ENCODE results near the gene APOL2.
"Not testable (repeated sequence)": the region's sequence is repeated elsewhere in the genome, so short reads cannot be mapped to it uniquely, and the experiment has no call there.

The APOL2 gene

GRCh38 chr22:36203441-36203840, 35.9 kb downstream of the APOL2 start:
- not testable (repeated sequence) for H3K4me1 ChIP-seq (ENCODE audit: control insufficient read depth, low read depth, low read length); H2BK15ac ChIP-seq (replicated peaks; ENCODE audit: low read depth); H3K18ac ChIP-seq (ENCODE audit: low read length); H2BK5ac ChIP-seq (ENCODE audit: low read length); H3K79me2 ChIP-seq (ENCODE audit: control insufficient read depth, insufficient read depth, low read length); H3K4me2 ChIP-seq (ENCODE audit: low read length); H3K36me3 ChIP-seq (ENCODE audit: control insufficient read depth, insufficient read depth, low read length); H3K4ac ChIP-seq (ENCODE audit: low read depth, low read length); H3K79me1 ChIP-seq (ENCODE audit: low read length); H2BK120ac ChIP-seq (ENCODE audit: low read depth, low read length); H3K23ac ChIP-seq (ENCODE audit: low read length); H3K27ac ChIP-seq (ENCODE audit: low read depth, low read length); H4K5ac ChIP-seq (ENCODE audit: low read length); H3K4me3 ChIP-seq (ENCODE audit: low read length); H2AK5ac ChIP-seq (ENCODE audit: low read length); H3K56ac ChIP-seq (ENCODE audit: low read length); H3K9ac ChIP-seq (ENCODE audit: low read length); DNase-seq; H3K27me3 ChIP-seq (ENCODE audit: insufficient read depth, low read length, poor library complexity); H4K8ac ChIP-seq (ENCODE audit: low read depth, low read length)
- WGBS (ENCODE audit: extremely low coverage, insufficient coverage, low lambda C conversion rate) = no CpG with 5 or more reads among the region's 7 CpGs

DNA sequence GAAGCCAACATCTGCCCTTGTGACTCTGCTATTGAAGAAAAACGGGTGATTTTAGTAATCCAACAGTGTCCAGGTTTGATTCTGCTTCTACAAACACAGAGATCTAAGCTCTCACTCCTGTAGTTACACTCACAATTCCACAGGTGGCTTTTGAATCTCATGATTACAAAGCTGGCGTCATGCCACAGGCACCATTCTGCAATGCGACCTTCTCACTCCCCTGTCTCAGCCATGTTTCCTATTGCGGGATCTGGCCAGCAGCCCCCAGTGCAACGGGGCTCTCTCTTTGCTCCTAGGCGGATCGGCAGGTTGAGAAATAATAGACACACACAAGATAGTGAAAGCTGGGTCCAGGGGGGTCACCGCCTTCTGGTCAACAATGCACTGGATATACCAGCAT, 36.4 kb downstream of the APOL2 start:
- not testable (repeated sequence) for H3K56ac ChIP-seq (ENCODE audit: low read length); H4K5ac ChIP-seq (ENCODE audit: low read length); H3K4ac ChIP-seq (ENCODE audit: low read depth, low read length); H3K79me1 ChIP-seq (ENCODE audit: low read length); H2AK5ac ChIP-seq (ENCODE audit: low read length); H3K27me3 ChIP-seq (ENCODE audit: insufficient read depth, low read length, poor library complexity); H3K18ac ChIP-seq (ENCODE audit: low read length); H3K23ac ChIP-seq (ENCODE audit: low read length); H3K4me3 ChIP-seq (ENCODE audit: low read length); H4K8ac ChIP-seq (ENCODE audit: low read depth, low read length); H3K36me3 ChIP-seq (ENCODE audit: control insufficient read depth, insufficient read depth, low read length); H2BK5ac ChIP-seq (ENCODE audit: low read length); H3K79me2 ChIP-seq (ENCODE audit: control insufficient read depth, insufficient read depth, low read length); DNase-seq; H3K4me2 ChIP-seq (ENCODE audit: low read length); H3K4me1 ChIP-seq (ENCODE audit: control insufficient read depth, low read depth, low read length); H3K27ac ChIP-seq (ENCODE audit: low read depth, low read length); H3K9ac ChIP-seq (ENCODE audit: low read length); H2BK15ac ChIP-seq (replicated peaks; ENCODE audit: low read depth); H2BK120ac ChIP-seq (ENCODE audit: low read depth, low read length)
- no CpG with 5 or more reads among the region's 8 CpGs for WGBS (ENCODE audit: extremely low coverage, insufficient coverage, low lambda C conversion rate)

- Histone ChIP-seq H3K27me3 (ENCODE audit: insufficient read depth, low read length, poor library complexity) (no peaks in the 10 kb centered on the region), H4K5ac (ENCODE audit: low read length) (no peak within 1 kb of the TSS), H3K56ac (ENCODE audit: low read length) (peak within 1 kb of the TSS; percentile 15), H2BK120ac (ENCODE audit: low read depth, low read length) (no peak within 1 kb of the TSS), H3K23ac (ENCODE audit: low read length) (no peak within 1 kb of the TSS), H3K79me1 (ENCODE audit: low read length) (no peaks in the 10 kb centered on the region), H4K8ac (ENCODE audit: low read depth, low read length) (no peak within 1 kb of the TSS), H3K4me1 (ENCODE audit: control insufficient read depth, low read depth, low read length) (peaks cover 4% of the 10 kb centered on the region), H3K4ac (ENCODE audit: low read depth, low read length) (no peak within 1 kb of the TSS), H2BK15ac (replicated peaks; ENCODE audit: low read depth) (no peak within 1 kb of the TSS), H3K18ac (ENCODE audit: low read length) (no peak within 1 kb of the TSS), H3K36me3 (ENCODE audit: control insufficient read depth, insufficient read depth, low read length) (no peaks in the 10 kb centered on the region), H3K9ac (ENCODE audit: low read length) (no peak within 1 kb of the TSS), H3K79me2 (ENCODE audit: control insufficient read depth, insufficient read depth, low read length) (no peaks in the 10 kb centered on the region), H3K27ac (ENCODE audit: low read depth, low read length) (no peak within 1 kb of the TSS), H2BK5ac (ENCODE audit: low read length) (no peak within 1 kb of the TSS), H2AK5ac (ENCODE audit: low read length) (no peak within 1 kb of the TSS), H3K4me2 (ENCODE audit: low read length) (no peak within 1 kb of the TSS), H3K4me3 (ENCODE audit: low read length) (no peak within 1 kb of the TSS)
- DNase-seq = no peak
- WGBS (ENCODE audit: extremely low coverage, insufficient coverage, low lambda C conversion rate) = no CpG with 5 or more reads among the region's 13 CpGs
Observed at GRCh38 chr22:36201630-36202319, 37.6 kb downstream of the APOL2 start, which contains the start of gene APOL4. TSS of gene APOL4 (minus strand) at chr22:36201809. CDS start at chr22:36201734, 75 bp downstream.

- not testable (repeated sequence) for H3K56ac ChIP-seq (ENCODE audit: low read length); H3K18ac ChIP-seq (ENCODE audit: low read length); H4K8ac ChIP-seq (ENCODE audit: low read depth, low read length); H2BK120ac ChIP-seq (ENCODE audit: low read depth, low read length); H3K27me3 ChIP-seq (ENCODE audit: insufficient read depth, low read length, poor library complexity); H3K9ac ChIP-seq (ENCODE audit: low read length); H4K5ac ChIP-seq (ENCODE audit: low read length); H3K79me1 ChIP-seq (ENCODE audit: low read length); H3K4me2 ChIP-seq (ENCODE audit: low read length); H2AK5ac ChIP-seq (ENCODE audit: low read length); H3K4me3 ChIP-seq (ENCODE audit: low read length); H2BK5ac ChIP-seq (ENCODE audit: low read length); H3K23ac ChIP-seq (ENCODE audit: low read length); H3K27ac ChIP-seq (ENCODE audit: low read depth, low read length); DNase-seq; H3K36me3 ChIP-seq (ENCODE audit: control insufficient read depth, insufficient read depth, low read length); H2BK15ac ChIP-seq (replicated peaks; ENCODE audit: low read depth); H3K4me1 ChIP-seq (ENCODE audit: control insufficient read depth, low read depth, low read length); H3K4ac ChIP-seq (ENCODE audit: low read depth, low read length); H3K79me2 ChIP-seq (ENCODE audit: control insufficient read depth, insufficient read depth, low read length)
- WGBS (ENCODE audit: extremely low coverage, insufficient coverage, low lambda C conversion rate) = no CpG with 5 or more reads among the region's 5 CpGs
Observed at GRCh38 chr22:36201025-36201424, 38.3 kb downstream of the APOL2 start.

GRCh38 chr22:36199001-36199551, 40.3 kb downstream of the APOL2 start:
- no peak overlapping the region for H4K8ac ChIP-seq (ENCODE audit: low read depth, low read length)
- no peak overlapping the region for H2BK120ac ChIP-seq (ENCODE audit: low read depth, low read length)
- H4K5ac ChIP-seq (ENCODE audit: low read length) = no peak overlapping the region
- no peak overlapping the region for H2BK5ac ChIP-seq (ENCODE audit: low read length)
- H2AK5ac ChIP-seq (ENCODE audit: low read length) = no peak overlapping the region
- peaks cover 4% of the 10 kb centered on the region for H3K4me1 ChIP-seq (ENCODE audit: control insufficient read depth, low read depth, low read length)
- H2BK15ac ChIP-seq (replicated peaks; ENCODE audit: low read depth) = no peak overlapping the region
- no peak overlapping the region for H3K9ac ChIP-seq (ENCODE audit: low read length)
- WGBS (ENCODE audit: extremely low coverage, insufficient coverage, low lambda C conversion rate) = no CpG with 5 or more reads among the region's 5 CpGs
- H3K4me2 ChIP-seq (ENCODE audit: low read length) = no peak overlapping the region
- H3K79me1 ChIP-seq (ENCODE audit: low read length) = no peaks in the 10 kb centered on the region
- no peaks in the 10 kb centered on the region for H3K36me3 ChIP-seq (ENCODE audit: control insufficient read depth, insufficient read depth, low read length)
- no peaks in the 10 kb centered on the region for H3K27me3 ChIP-seq (ENCODE audit: insufficient read depth, low read length, poor library complexity)
- H3K18ac ChIP-seq (ENCODE audit: low read length) = no peak overlapping the region
- no peaks in the 10 kb centered on the region for H3K79me2 ChIP-seq (ENCODE audit: control insufficient read depth, insufficient read depth, low read length)
- no peak overlapping the region for H3K27ac ChIP-seq (ENCODE audit: low read depth, low read length)
- no peak overlapping the region for H3K23ac ChIP-seq (ENCODE audit: low read length)
- no peak overlapping the region for H3K56ac ChIP-seq (ENCODE audit: low read length)
- DNase-seq = no peak
- H3K4me3 ChIP-seq (ENCODE audit: low read length) = no peak overlapping the region
- no peak overlapping the region for H3K4ac ChIP-seq (ENCODE audit: low read depth, low read length)

- Histone ChIP-seq H3K18ac (ENCODE audit: low read length) (no peak overlapping the region), H3K4me1 (ENCODE audit: control insufficient read depth, low read depth, low read length) (peaks cover 4% of the 10 kb centered on the region), H4K8ac (ENCODE audit: low read depth, low read length) (no peak overlapping the region), H3K4me2 (ENCODE audit: low read length) (no peak overlapping the region), H3K27me3 (ENCODE audit: insufficient read depth, low read length, poor library complexity) (no peaks in the 10 kb centered on the region), H3K27ac (ENCODE audit: low read depth, low read length) (no peak overlapping the region), H2AK5ac (ENCODE audit: low read length) (no peak overlapping the region), H3K36me3 (ENCODE audit: control insufficient read depth, insufficient read depth, low read length) (no peaks in the 10 kb centered on the region), H3K4ac (ENCODE audit: low read depth, low read length) (no peak overlapping the region), H3K23ac (ENCODE audit: low read length) (no peak overlapping the region), H3K4me3 (ENCODE audit: low read length) (no peak overlapping the region), H3K79me1 (ENCODE audit: low read length) (no peaks in the 10 kb centered on the region), H2BK120ac (ENCODE audit: low read depth, low read length) (no peak overlapping the region), H3K79me2 (ENCODE audit: control insufficient read depth, insufficient read depth, low read length) (no peaks in the 10 kb centered on the region), H4K5ac (ENCODE audit: low read length) (no peak overlapping the region), H2BK5ac (ENCODE audit: low read length) (no peak overlapping the region), H3K9ac (ENCODE audit: low read length) (no peak overlapping the region), H2BK15ac (replicated peaks; ENCODE audit: low read depth) (no peak overlapping the region), H3K56ac (ENCODE audit: low read length) (no peak overlapping the region)
- no CpG with 5 or more reads among the region's 3 CpGs for WGBS (ENCODE audit: extremely low coverage, insufficient coverage, low lambda C conversion rate)
- DNase-seq = no peak
Observed at GRCh38 chr22:36198536-36198935, 40.8 kb downstream of the APOL2 start.

All from mesendoderm (in vitro differentiated cells).